Liver (tissue), 9 donors: Measurements from ENCODE around the gene CH25H. TPM values are rescaled to one million over a fixed set of nuclear protein-coding genes. Genes with fewer than 3 reads are reported as not detected.

Source experiments
- DNase-seq: peaks from one replicate; pipeline ENCODE4 v3.0.0-alpha.2; 2017; ENCODE audit warnings: low spot score
- H3K27ac ChIP-seq, 2 donors: one replicate each; pipeline ENCODE4 v1.7.0; 2013; ENCODE audit warnings: inconsistent platforms in 2 of 2, low read length in 2 of 2, control low read depth in 1 of 2, low read depth in 1 of 2, mild to moderate bottlenecking in 1 of 2
- H3K27me3 ChIP-seq, 4 donors: one replicate each; pipeline versions ENCODE4 v1.6.1 to v1.7.0; 2013; ENCODE audit warnings: low read length in 3 of 4, inconsistent platforms in 1 of 4, mild to moderate bottlenecking in 1 of 4, moderate library complexity in 1 of 4; ENCODE audit not compliant: control insufficient read depth in 4 of 4, insufficient read depth in 4 of 4
- H3K36me3 ChIP-seq, 4 donors: one replicate each; pipeline versions ENCODE4 v1.6.1 to v1.7.0; 2013; ENCODE audit warnings: low read length in 3 of 4, mild to moderate bottlenecking in 3 of 4, low read depth in 1 of 4, moderate library complexity in 1 of 4; ENCODE audit not compliant: control insufficient read depth in 4 of 4, insufficient read depth in 3 of 4
- H3K4me1 ChIP-seq, 4 donors: one replicate each; pipeline versions ENCODE4 v1.6.1 to v1.7.0; 2013; ENCODE audit warnings: low read length in 3 of 4, mild to moderate bottlenecking in 3 of 4, moderate library complexity in 1 of 4; ENCODE audit not compliant: control insufficient read depth in 4 of 4, insufficient read depth in 4 of 4
- H3K4me3 ChIP-seq, 3 donors: one replicate each; pipeline versions ENCODE4 v1.6.1 to v1.7.0; 2013; ENCODE audit warnings: low read length in 3 of 3, control low read depth in 1 of 3, low read depth in 1 of 3, mild to moderate bottlenecking in 1 of 3
- H3K9ac ChIP-seq, 2 donors: one replicate each; pipeline ENCODE4 v1.7.0; 2013; ENCODE audit warnings: low read length in 2 of 2, mild to moderate bottlenecking in 2 of 2, moderate library complexity in 2 of 2, control low read depth in 1 of 2, low read depth in 1 of 2
- H3K9me3 ChIP-seq, 4 donors: one replicate each; pipeline versions ENCODE4 v1.6.1 to v1.7.0; 2013; ENCODE audit warnings: low read length in 3 of 4; ENCODE audit not compliant: control insufficient read depth in 4 of 4
- ATF3 ChIP-seq: IDR thresholded peaks from 2 replicates; pipeline ENCODE4 v1.6.1; 2016; ENCODE audit warnings: antibody characterized with exemption
- FOXA1 ChIP-seq: IDR thresholded peaks from 2 replicates; pipeline ENCODE4 v1.6.1; 2016; ENCODE audit warnings: antibody characterized with exemption
- FOXA2 ChIP-seq: IDR thresholded peaks from 2 replicates; pipeline ENCODE4 v1.6.1; 2016; ENCODE audit warnings: antibody characterized with exemption
- GABPA ChIP-seq, 2 donors: IDR thresholded peaks in 1 of 2; conservative IDR thresholded peaks in 1 of 2; 2 replicates each; pipeline ENCODE4 v1.6.1; 2016; ENCODE audit warnings: antibody characterized with exemption in 2 of 2, mild to moderate bottlenecking in 1 of 2, moderate library complexity in 1 of 2
- HNF4A ChIP-seq, 2 donors: conservative IDR thresholded peaks; 2 replicates each; pipeline ENCODE4 v1.6.1; 2016; ENCODE audit warnings: antibody characterized with exemption in 2 of 2, mild to moderate bottlenecking in 2 of 2
- JUND ChIP-seq, 2 donors: IDR thresholded peaks; 2 replicates each; pipeline ENCODE4 v1.6.1; 2016; ENCODE audit warnings: antibody characterized with exemption in 2 of 2
- MAX ChIP-seq: IDR thresholded peaks from 2 replicates; pipeline ENCODE4 v1.6.1; 2016; ENCODE audit warnings: antibody characterized with exemption
- NR2F2 ChIP-seq: IDR thresholded peaks from 2 replicates; pipeline ENCODE4 v1.6.1; 2016; ENCODE audit warnings: antibody characterized with exemption
- RAD21 ChIP-seq, 2 donors: IDR thresholded peaks; 2 replicates each; pipeline ENCODE4 v1.6.1; 2016; ENCODE audit warnings: antibody characterized with exemption in 2 of 2, mild to moderate bottlenecking in 2 of 2
- RXRA ChIP-seq, 2 donors: IDR thresholded peaks; 2 replicates each; pipeline ENCODE4 v1.6.1; 2017 to 2018; ENCODE audit warnings: antibody characterized with exemption in 2 of 2, mild to moderate bottlenecking in 1 of 2
- SP1 ChIP-seq: IDR thresholded peaks from 2 replicates; pipeline ENCODE4 v1.6.1; 2018; ENCODE audit warnings: antibody characterized with exemption, mild to moderate bottlenecking
- TAF1 ChIP-seq: conservative IDR thresholded peaks from 2 replicates; pipeline ENCODE4 v1.6.1; 2016; ENCODE audit warnings: antibody characterized with exemption, mild to moderate bottlenecking
- YY1 ChIP-seq: IDR thresholded peaks from 2 replicates; pipeline ENCODE4 v1.6.1; 2016; ENCODE audit warnings: antibody characterized with exemption, mild to moderate bottlenecking
- ZBTB33 ChIP-seq: IDR thresholded peaks from 2 replicates; pipeline ENCODE4 v1.6.1; 2016; ENCODE audit warnings: antibody characterized with exemption
- WGBS: extraction: QIAGEN DNeasy Blood & Tissue Kit; methylation state at CpG from one replicate; pipeline ENCODE4 v1.1.7; 2013; 5-methylcytosine and 5-hydroxymethylcytosine counted together
- polyA plus RNA-seq, 2 donors: library from polyadenylated mRNA; stranded (reverse) in 1 of 2; unstranded in 1 of 2; fragments of 200-250 nt in 1 of 2; fragments of >200 nt in 1 of 2; fragmentation: Nextera tagmentation in 1 of 2; extraction: Ambion mirVana in 1 of 2; gene quantifications; one replicate each; pipeline versions ENCODE4 v1.2.1 to v1.2.3, GENCODE V29; 2013 to 2015
- total RNA-seq, 2 donors: library from RNA; depleted of rRNA; stranded (reverse); fragments of >200 nt; gene quantifications; one replicate each; pipeline ENCODE4 v1.2.3, GENCODE V29; 2014
- donor health status: healthy.
- donor health status: healthy.
- donor health status: healthy.
- donor health status: healthy.
- donor health status: healthy.

The CH25H gene
- total and polyA plus RNA-seq, 4 donors: 0.08 to 0.33 (median 0.25) TPM; not detected in 1

GRCh38 chr10:89182894-89183293, 24.2 kb downstream of the CH25H start:
- H3K9me3 ChIP-seq: peaks cover 0 to 5% (median 0%) of the 10 kb centered on the region in 4 donors
- H3K36me3 ChIP-seq: no peaks in the 10 kb centered on the region
- 74% methylated on average over 2 of the region's 2 CpGs for WGBS
- DNase-seq: no peak
- no peak overlapping the region for H3K4me3 ChIP-seq
- no peak for TF ChIP-seq SP1
- no peaks in the 10 kb centered on the region for H3K4me1 ChIP-seq
- no peaks in the 10 kb centered on the region for H3K27me3 ChIP-seq
- H3K27ac ChIP-seq: no peak overlapping the region
- no peak overlapping the region for H3K9ac ChIP-seq

GRCh38 chr10:89175816-89176215, 31.3 kb downstream of the CH25H start:
- peaks cover 0 to 3% (median 0%) of the 10 kb centered on the region in 4 donors for H3K9me3 ChIP-seq
- no peak overlapping the region for H3K4me3 ChIP-seq
- DNase-seq: no peak
- H3K27ac ChIP-seq: no peak overlapping the region
- H3K27me3 ChIP-seq: peaks cover 0 to 2% (median 0%) of the 10 kb centered on the region in 4 donors
- TF ChIP-seq MAX: no peak
- H3K9ac ChIP-seq: no peak overlapping the region
- H3K4me1 ChIP-seq: no peaks in the 10 kb centered on the region
- no peaks in the 10 kb centered on the region for H3K36me3 ChIP-seq

- DNase-seq: no peak
- H3K9ac ChIP-seq: no peak overlapping the region
- peaks cover 0 to 2% (median 0%) of the 10 kb centered on the region in 4 donors for H3K27me3 ChIP-seq
- H3K27ac ChIP-seq: no peak overlapping the region
- H3K9me3 ChIP-seq: no peaks in the 10 kb centered on the region
- TF ChIP-seq MAX: no peak
- TF ChIP-seq NR2F2: no peak
- TF ChIP-seq FOXA1: no peak
- no peak for TF ChIP-seq ZBTB33
- TF ChIP-seq GABPA (IDR thresholded peaks at IDR 0.05 in 1 of 2, conservative IDR thresholded peaks at IDR 0.05 in 1 of 2): no peak
- TF ChIP-seq TAF1: no peak
- TF ChIP-seq JUND (IDR thresholded peaks at IDR 0.05): no peak
- TF ChIP-seq HNF4A (conservative IDR thresholded peaks at IDR 0.05): no peak
- TF ChIP-seq RAD21 (IDR thresholded peaks at IDR 0.05): no peak
- TF ChIP-seq FOXA2: no peak
- no peak for TF ChIP-seq RXRA (IDR thresholded peaks at IDR 0.05)
- TF ChIP-seq ATF3: no peak
- TF ChIP-seq YY1: no peak
- no peaks in the 10 kb centered on the region for H3K4me1 ChIP-seq
- no peaks in the 10 kb centered on the region for H3K36me3 ChIP-seq
- no peak overlapping the region for H3K4me3 ChIP-seq
Measured at GRCh38 chr10:89173075-89173474, 34.0 kb downstream of the CH25H start.
